H1 (cell line): Measurements from ENCODE around the gene CES3. TPM values are rescaled to one million over a fixed set of nuclear protein-coding genes. Genes with fewer than 3 reads are reported as not detected.
A peak's percentile ranks its signal among the peaks of the same experiment; 100 is the strongest.

ENCODE experiments used
- CREB1 ChIP-seq: IDR thresholded peaks from 2 replicates; pipeline ENCODE4 v1.6.1; 2012; ENCODE audit warnings: inconsistent platforms
- EZH2 ChIP-seq: fragments of 200-600 bp; sonication (generic); IDR thresholded peaks from 2 replicates; pipeline ENCODE4 v1.7.1; 2012; ENCODE audit warnings: low read depth, mild to moderate bottlenecking, moderate library complexity, low read length, inconsistent platforms; ENCODE audit not compliant: severe bottlenecking
- MAFK ChIP-seq: IDR thresholded peaks from 2 replicates; pipeline ENCODE4 v1.6.1; 2012; ENCODE audit warnings: low read depth, mild to moderate bottlenecking, improper control_type of control experiment, low read length
- ZNF274 ChIP-seq: IDR thresholded peaks from 2 replicates; pipeline ENCODE4 v1.7.0; 2012; ENCODE audit warnings: low read length, borderline replicate concordance; ENCODE audit errors: extremely low read depth
- polyA plus RNA-seq, 7 experiments: library from polyadenylated mRNA; depleted of rRNA in 3 of 7; stranded (reverse) in 5 of 7; unstranded in 2 of 7; fragments of >200 nt in 5 of 7; fragments of 200-250 nt in 2 of 7; gene quantifications; 1 replicate in 5 of 7; 2 replicates in 1 of 7; 4 replicates in 1 of 7; pipeline versions ENCODE4 v1.2.1 to v1.2.3, GENCODE V29; 2011 to 2013; ENCODE audit warnings: missing spikeins in 2 of 7, mixed read lengths in 2 of 7
- total RNA-seq: library from RNA; stranded (reverse); fragmentation: NEBNext Ultra II Directional; extraction: Animal tissue kit (Norgen Biotek cat#: 25700); gene quantifications from 2 replicates; pipeline ENCODE4 v1.2.1, GENCODE V29; 2021
- TF ChIP-seq, protein P1 (sequence below): fragments of 300-600 bp; sonication (generic); IDR thresholded peaks from 2 replicates; pipeline ENCODE4 v1.7.1; 2012; ENCODE audit warnings: low read length, moderate library complexity, mild to moderate bottlenecking, inconsistent platforms; ENCODE audit not compliant: insufficient replicate concordance

The CES3 gene
- total and polyA plus RNA-seq, 2 of the 8 experiments (the other 6 are each of a cell fraction or from before 2014, with no cell fraction given), result 1.6 to 2.2 TPM

DNA sequence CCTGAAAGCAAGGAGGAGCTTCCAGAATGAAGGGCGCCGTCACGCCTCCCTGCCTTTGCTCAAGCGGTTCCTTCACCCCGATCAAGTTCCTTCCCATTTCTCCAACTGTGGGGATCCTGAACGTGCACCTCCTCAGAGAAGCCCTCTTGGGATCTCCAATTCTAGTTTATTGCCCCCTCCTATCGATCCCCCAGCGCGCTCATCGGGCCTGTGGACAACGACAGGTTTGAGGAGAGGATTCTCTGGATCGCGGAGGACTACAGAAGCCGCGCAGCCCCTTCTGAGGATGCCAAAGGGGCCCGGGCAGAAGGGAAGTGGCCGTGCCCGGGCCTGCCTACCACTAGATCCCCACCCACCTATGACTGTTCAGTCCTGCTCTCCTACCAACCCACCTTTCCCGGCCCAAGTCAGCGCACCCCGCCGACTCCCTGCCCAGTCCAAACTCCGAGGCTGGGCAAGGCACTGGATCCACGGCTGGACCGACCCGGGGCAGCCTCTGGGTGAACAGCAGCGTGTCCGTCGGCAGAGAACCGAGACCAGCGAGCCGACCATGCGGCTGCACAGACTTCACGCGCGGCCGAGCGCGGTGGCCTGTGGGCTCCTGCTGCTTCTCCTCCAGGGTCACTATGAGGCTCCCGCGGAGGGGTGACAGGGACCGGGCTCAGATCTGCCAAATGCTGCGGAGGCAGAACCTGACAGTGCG, 12.8 kb upstream of the CES3 start (continued):
- TF ChIP-seq, protein P1, sequence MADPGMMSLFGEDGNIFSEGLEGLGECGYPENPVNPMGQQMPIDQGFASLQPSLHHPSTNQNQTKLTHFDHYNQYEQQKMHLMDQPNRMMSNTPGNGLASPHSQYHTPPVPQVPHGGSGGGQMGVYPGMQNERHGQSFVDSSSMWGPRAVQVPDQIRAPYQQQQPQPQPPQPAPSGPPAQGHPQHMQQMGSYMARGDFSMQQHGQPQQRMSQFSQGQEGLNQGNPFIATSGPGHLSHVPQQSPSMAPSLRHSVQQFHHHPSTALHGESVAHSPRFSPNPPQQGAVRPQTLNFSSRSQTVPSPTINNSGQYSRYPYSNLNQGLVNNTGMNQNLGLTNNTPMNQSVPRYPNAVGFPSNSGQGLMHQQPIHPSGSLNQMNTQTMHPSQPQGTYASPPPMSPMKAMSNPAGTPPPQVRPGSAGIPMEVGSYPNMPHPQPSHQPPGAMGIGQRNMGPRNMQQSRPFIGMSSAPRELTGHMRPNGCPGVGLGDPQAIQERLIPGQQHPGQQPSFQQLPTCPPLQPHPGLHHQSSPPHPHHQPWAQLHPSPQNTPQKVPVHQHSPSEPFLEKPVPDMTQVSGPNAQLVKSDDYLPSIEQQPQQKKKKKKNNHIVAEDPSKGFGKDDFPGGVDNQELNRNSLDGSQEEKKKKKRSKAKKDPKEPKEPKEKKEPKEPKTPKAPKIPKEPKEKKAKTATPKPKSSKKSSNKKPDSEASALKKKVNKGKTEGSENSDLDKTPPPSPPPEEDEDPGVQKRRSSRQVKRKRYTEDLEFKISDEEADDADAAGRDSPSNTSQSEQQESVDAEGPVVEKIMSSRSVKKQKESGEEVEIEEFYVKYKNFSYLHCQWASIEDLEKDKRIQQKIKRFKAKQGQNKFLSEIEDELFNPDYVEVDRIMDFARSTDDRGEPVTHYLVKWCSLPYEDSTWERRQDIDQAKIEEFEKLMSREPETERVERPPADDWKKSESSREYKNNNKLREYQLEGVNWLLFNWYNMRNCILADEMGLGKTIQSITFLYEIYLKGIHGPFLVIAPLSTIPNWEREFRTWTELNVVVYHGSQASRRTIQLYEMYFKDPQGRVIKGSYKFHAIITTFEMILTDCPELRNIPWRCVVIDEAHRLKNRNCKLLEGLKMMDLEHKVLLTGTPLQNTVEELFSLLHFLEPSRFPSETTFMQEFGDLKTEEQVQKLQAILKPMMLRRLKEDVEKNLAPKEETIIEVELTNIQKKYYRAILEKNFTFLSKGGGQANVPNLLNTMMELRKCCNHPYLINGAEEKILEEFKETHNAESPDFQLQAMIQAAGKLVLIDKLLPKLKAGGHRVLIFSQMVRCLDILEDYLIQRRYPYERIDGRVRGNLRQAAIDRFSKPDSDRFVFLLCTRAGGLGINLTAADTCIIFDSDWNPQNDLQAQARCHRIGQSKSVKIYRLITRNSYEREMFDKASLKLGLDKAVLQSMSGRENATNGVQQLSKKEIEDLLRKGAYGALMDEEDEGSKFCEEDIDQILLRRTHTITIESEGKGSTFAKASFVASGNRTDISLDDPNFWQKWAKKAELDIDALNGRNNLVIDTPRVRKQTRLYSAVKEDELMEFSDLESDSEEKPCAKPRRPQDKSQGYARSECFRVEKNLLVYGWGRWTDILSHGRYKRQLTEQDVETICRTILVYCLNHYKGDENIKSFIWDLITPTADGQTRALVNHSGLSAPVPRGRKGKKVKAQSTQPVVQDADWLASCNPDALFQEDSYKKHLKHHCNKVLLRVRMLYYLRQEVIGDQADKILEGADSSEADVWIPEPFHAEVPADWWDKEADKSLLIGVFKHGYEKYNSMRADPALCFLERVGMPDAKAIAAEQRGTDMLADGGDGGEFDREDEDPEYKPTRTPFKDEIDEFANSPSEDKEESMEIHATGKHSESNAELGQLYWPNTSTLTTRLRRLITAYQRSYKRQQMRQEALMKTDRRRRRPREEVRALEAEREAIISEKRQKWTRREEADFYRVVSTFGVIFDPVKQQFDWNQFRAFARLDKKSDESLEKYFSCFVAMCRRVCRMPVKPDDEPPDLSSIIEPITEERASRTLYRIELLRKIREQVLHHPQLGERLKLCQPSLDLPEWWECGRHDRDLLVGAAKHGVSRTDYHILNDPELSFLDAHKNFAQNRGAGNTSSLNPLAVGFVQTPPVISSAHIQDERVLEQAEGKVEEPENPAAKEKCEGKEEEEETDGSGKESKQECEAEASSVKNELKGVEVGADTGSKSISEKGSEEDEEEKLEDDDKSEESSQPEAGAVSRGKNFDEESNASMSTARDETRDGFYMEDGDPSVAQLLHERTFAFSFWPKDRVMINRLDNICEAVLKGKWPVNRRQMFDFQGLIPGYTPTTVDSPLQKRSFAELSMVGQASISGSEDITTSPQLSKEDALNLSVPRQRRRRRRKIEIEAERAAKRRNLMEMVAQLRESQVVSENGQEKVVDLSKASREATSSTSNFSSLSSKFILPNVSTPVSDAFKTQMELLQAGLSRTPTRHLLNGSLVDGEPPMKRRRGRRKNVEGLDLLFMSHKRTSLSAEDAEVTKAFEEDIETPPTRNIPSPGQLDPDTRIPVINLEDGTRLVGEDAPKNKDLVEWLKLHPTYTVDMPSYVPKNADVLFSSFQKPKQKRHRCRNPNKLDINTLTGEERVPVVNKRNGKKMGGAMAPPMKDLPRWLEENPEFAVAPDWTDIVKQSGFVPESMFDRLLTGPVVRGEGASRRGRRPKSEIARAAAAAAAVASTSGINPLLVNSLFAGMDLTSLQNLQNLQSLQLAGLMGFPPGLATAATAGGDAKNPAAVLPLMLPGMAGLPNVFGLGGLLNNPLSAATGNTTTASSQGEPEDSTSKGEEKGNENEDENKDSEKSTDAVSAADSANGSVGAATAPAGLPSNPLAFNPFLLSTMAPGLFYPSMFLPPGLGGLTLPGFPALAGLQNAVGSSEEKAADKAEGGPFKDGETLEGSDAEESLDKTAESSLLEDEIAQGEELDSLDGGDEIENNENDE, result no peak
- TF ChIP-seq MAFK, result no peak
- TF ChIP-seq CREB1, result no peak
- no peak for TF ChIP-seq ZNF274
- peak; percentile 88 for TF ChIP-seq EZH2
